H1 (cell line): ENCODE data around the gene NACA. TPM values are rescaled to one million over a fixed set of nuclear protein-coding genes. Genes with fewer than 3 reads are reported as not detected.

Experiments
- CTCF ChIA-PET: fragments of 300-600 bp; sonication (Branson Sonifier 250); formaldehyde crosslinking; loops from one replicate; lab custom pipeline; 2021; ENCODE audit not compliant: partially characterized antibody; lab: Charles Lee
- POLR2A ChIA-PET: fragments of 300-600 bp; sonication (Branson Sonifier 250); formaldehyde crosslinking; loops from one replicate; lab custom pipeline; 2021; ENCODE audit warnings: inconsistent platforms; ENCODE audit not compliant: partially characterized antibody; lab: Charles Lee
- DNase-seq, 2 experiments: peaks; one replicate each; pipeline versions ENCODE4 v3.0.0 to v3.0.0-alpha.2; 2010 to 2022; ENCODE audit warnings: low spot score in 2 of 2, low read depth in 1 of 2, mixed read lengths in 1 of 2
- FAIRE-seq: peaks from 2 replicates; lab custom pipeline; 2011; peaks lifted over from hg19 to GRCh38; lab: Jason Lieb, UNC
- H2AFZ ChIP-seq: 2 replicates; pipeline ENCODE4 v1.8.1; 2012; ENCODE audit warnings: low read length, inconsistent platforms
- H2AK5ac ChIP-seq: 2 replicates; pipeline ENCODE4 v1.6.1; 2013; ENCODE audit warnings: low read depth, low read length
- H2BK120ac ChIP-seq: replicated peaks from 2 replicates; pipeline ENCODE3; 2013; ENCODE audit warnings: low read depth, low read length, inconsistent platforms
- H2BK12ac ChIP-seq: 2 replicates; pipeline ENCODE4 v1.6.1; 2013; ENCODE audit warnings: low read depth, low read length
- H2BK15ac ChIP-seq: 2 replicates; pipeline ENCODE4 v1.6.1; 2013; ENCODE audit warnings: low read length
- H2BK20ac ChIP-seq: 2 replicates; pipeline ENCODE4 v1.6.1; 2013; ENCODE audit warnings: low read length
- H2BK5ac ChIP-seq: 2 replicates; pipeline ENCODE4 v1.6.1; 2013; ENCODE audit warnings: low read depth, low read length
- H3K14ac ChIP-seq: 2 replicates; pipeline ENCODE4 v1.6.1; 2013; ENCODE audit warnings: inconsistent platforms; ENCODE audit not compliant: insufficient read length
- H3K18ac ChIP-seq: 2 replicates; pipeline ENCODE4 v1.6.1; 2013; ENCODE audit warnings: low read length; ENCODE audit errors: extremely low read depth
- H3K23ac ChIP-seq: 2 replicates; pipeline ENCODE4 v1.6.1; 2013; ENCODE audit warnings: inconsistent platforms; ENCODE audit not compliant: insufficient read length
- H3K23me2 ChIP-seq: 2 replicates; pipeline ENCODE4 v1.6.1; 2013; ENCODE audit warnings: low read depth, low read length
- H3K27ac ChIP-seq: 2 replicates; pipeline ENCODE4 v1.6.1; 2011; ENCODE audit warnings: low read depth, low read length, inconsistent platforms
- H3K27me3 ChIP-seq, 4 experiments: replicated peaks in 1 of 4; 1 replicate in 1 of 4; 2 replicates in 3 of 4; pipeline versions ENCODE4 v1.6.1 to v1.8.1; 2011 to 2013; ENCODE audit warnings: low read length in 3 of 4, mild to moderate bottlenecking in 3 of 4, inconsistent platforms in 2 of 4, mixed read lengths in 2 of 4, moderate library complexity in 1 of 4; ENCODE audit not compliant: control insufficient read depth in 3 of 4, insufficient read depth in 3 of 4; ENCODE audit errors: extremely low read depth in 1 of 4
- H3K36me3 ChIP-seq, 4 experiments: 2 replicates each; pipeline versions ENCODE4 v1.6.1 to v1.8.1; 2011 to 2013; ENCODE audit warnings: mild to moderate bottlenecking in 4 of 4, low read length in 3 of 4, moderate library complexity in 2 of 4, control low read depth in 1 of 4, inconsistent platforms in 1 of 4; ENCODE audit not compliant: insufficient read depth in 4 of 4, control insufficient read depth in 2 of 4
- H3K4ac ChIP-seq: replicated peaks from 2 replicates; pipeline ENCODE3; 2013; ENCODE audit warnings: low read length, low read depth, mixed read lengths, inconsistent platforms; ENCODE audit not compliant: insufficient read length
- H3K4me1 ChIP-seq, 4 experiments: replicated peaks in 1 of 4; 1 replicate in 1 of 4; 2 replicates in 3 of 4; pipeline versions ENCODE4 v1.6.1 to v1.8.1; 2011 to 2013; ENCODE audit warnings: low read length in 3 of 4, inconsistent platforms in 2 of 4, mixed read lengths in 1 of 4; ENCODE audit not compliant: insufficient read depth in 4 of 4, control insufficient read depth in 3 of 4
- H3K4me2 ChIP-seq, 2 experiments: 2 replicates each; pipeline versions ENCODE4 v1.6.1 to v1.8.1; 2011 to 2013; ENCODE audit warnings: low read depth in 2 of 2, low read length in 2 of 2, control low read depth in 1 of 2, inconsistent platforms in 1 of 2, mild to moderate bottlenecking in 1 of 2; ENCODE audit not compliant: insufficient read depth in 1 of 2
- H3K4me3 ChIP-seq, 4 experiments: fragments of 200-600, 300-600 bp in 1 of 4; sonication (generic), shearing (Covaris generic), sonication (Bioruptor Twin) in 1 of 4; 2 replicates each; pipeline versions ENCODE4 v1.5.1 to v1.8.1; 2011 to 2016; ENCODE audit warnings: low read length in 4 of 4, low read depth in 3 of 4, control low read depth in 2 of 4, inconsistent platforms in 2 of 4, mild to moderate bottlenecking in 2 of 4, mixed read lengths in 1 of 4, moderate library complexity in 1 of 4; ENCODE audit not compliant: insufficient read depth in 2 of 4; ENCODE audit errors: extremely low read depth in 1 of 4
- H3K56ac ChIP-seq: replicated peaks from 2 replicates; pipeline ENCODE3; 2013; ENCODE audit warnings: low read depth, mild to moderate bottlenecking, mixed read lengths, low read length, inconsistent platforms; ENCODE audit not compliant: insufficient read length
- H3K79me1 ChIP-seq: 2 replicates; pipeline ENCODE4 v1.6.1; 2013; ENCODE audit warnings: low read depth, low read length, control low read depth
- H3K79me2 ChIP-seq, 2 experiments: 2 replicates each; pipeline versions ENCODE4 v1.6.1 to v1.8.1; 2012 to 2013; ENCODE audit warnings: low read length in 2 of 2, mild to moderate bottlenecking in 2 of 2, inconsistent platforms in 1 of 2; ENCODE audit not compliant: insufficient read depth in 2 of 2, control insufficient read depth in 1 of 2
- H3K9ac ChIP-seq, 4 experiments: replicated peaks in 1 of 4; 1 replicate in 1 of 4; 2 replicates in 3 of 4; pipeline versions ENCODE4 v1.6.1 to v1.8.1; 2011 to 2013; ENCODE audit warnings: low read depth in 3 of 4, low read length in 3 of 4, control low read depth in 2 of 4, mild to moderate bottlenecking in 2 of 4, moderate library complexity in 2 of 4, inconsistent platforms in 1 of 4; ENCODE audit errors: extremely low read depth in 1 of 4
- H3K9me3 ChIP-seq, 2 experiments: 2 replicates each; pipeline versions ENCODE4 v1.6.1 to v1.8.1; 2012 to 2013; ENCODE audit warnings: mild to moderate bottlenecking in 2 of 2, moderate library complexity in 2 of 2, control low read depth in 1 of 2, inconsistent platforms in 1 of 2, low read depth in 1 of 2, low read length in 1 of 2, mixed read lengths in 1 of 2; ENCODE audit not compliant: insufficient read depth in 2 of 2
- H4K20me1 ChIP-seq, 2 experiments: replicated peaks in 1 of 2; 2 replicates each; pipeline versions ENCODE3 to v1.8.1; 2011 to 2013; ENCODE audit warnings: inconsistent platforms in 2 of 2, low read length in 2 of 2, mild to moderate bottlenecking in 1 of 2; ENCODE audit not compliant: insufficient read depth in 2 of 2, control insufficient read depth in 1 of 2
- H4K5ac ChIP-seq: 2 replicates; pipeline ENCODE4 v1.6.1; 2013; ENCODE audit warnings: low read length, low read depth, mixed read lengths, inconsistent platforms; ENCODE audit not compliant: insufficient read length
- H4K8ac ChIP-seq: 2 replicates; pipeline ENCODE4 v1.8.0; 2013; ENCODE audit warnings: mild to moderate bottlenecking, moderate library complexity, low read length, inconsistent platforms; ENCODE audit not compliant: insufficient read depth; ENCODE audit errors: extremely low read depth
- H4K91ac ChIP-seq: replicated peaks from 2 replicates; pipeline ENCODE3; 2013; ENCODE audit warnings: low read length, mixed read lengths, inconsistent platforms; ENCODE audit not compliant: insufficient read length
- ATF2 ChIP-seq: IDR thresholded peaks from 2 replicates; pipeline ENCODE4 v1.6.1; 2012; ENCODE audit warnings: low read length, inconsistent platforms
- BCL11A ChIP-seq, 2 experiments: IDR thresholded peaks; one replicate each; pipeline ENCODE4 v1.6.1; 2011; ENCODE audit warnings: low read depth in 2 of 2, low read length in 2 of 2, mild to moderate bottlenecking in 2 of 2
- CBX8 ChIP-seq: fragments of 300-800, 300-1000 bp; sonication (generic); IDR thresholded peaks from 2 replicates; pipeline ENCODE4 v1.7.1; 2016; ENCODE audit warnings: low read depth, low read length, borderline replicate concordance
- HDAC2 ChIP-seq, 2 experiments: fragments of 300-600 bp in 1 of 2; sonication (generic) in 1 of 2; IDR thresholded peaks; 2 replicates each; pipeline ENCODE4 v1.6.1; 2011 to 2012; ENCODE audit warnings: low read depth in 2 of 2, low read length in 2 of 2, mild to moderate bottlenecking in 2 of 2, moderate library complexity in 2 of 2, borderline replicate concordance in 1 of 2, inconsistent platforms in 1 of 2
- HDAC6 ChIP-seq: IDR thresholded peaks from one replicate; pipeline ENCODE4 v1.7.1; 2012; ENCODE audit warnings: low read depth, mild to moderate bottlenecking, inconsistent platforms, low read length, moderate library complexity
- JUN ChIP-seq: IDR thresholded peaks from 2 replicates; pipeline ENCODE4 v1.6.1; 2011; ENCODE audit warnings: low read depth, mild to moderate bottlenecking, improper control_type of control experiment, low read length
- SP4 ChIP-seq: IDR thresholded peaks from 2 replicates; pipeline ENCODE4 v1.6.1; 2012; ENCODE audit warnings: low read length, inconsistent platforms
- WGBS, 2 experiments: shearing (Covaris generic) in 1 of 2; methylation state at CpG; one replicate each; pipeline versions ENCODE4 v1.1.6 to v1.1.7; 2013 to 2015; ENCODE audit warnings: low lambda C conversion rate in 2 of 2, mixed read lengths in 2 of 2, inconsistent platforms in 1 of 2, low coverage in 1 of 2, missing lambda C conversion rate in 1 of 2; ENCODE audit not compliant: insufficient replicate concordance in 2 of 2, insufficient coverage in 1 of 2, insufficient read length in 1 of 2; ENCODE audit errors: extremely low coverage in 1 of 2, missing lambda C conversion rate in 1 of 2; 5-methylcytosine and 5-hydroxymethylcytosine counted together
- polyA plus RNA-seq, 7 experiments: library from polyadenylated mRNA; depleted of rRNA in 3 of 7; stranded (reverse) in 5 of 7; unstranded in 2 of 7; fragments of >200 nt in 5 of 7; fragments of 200-250 nt in 2 of 7; gene quantifications; 1 replicate in 5 of 7; 2 replicates in 1 of 7; 4 replicates in 1 of 7; pipeline versions ENCODE4 v1.2.1 to v1.2.3, GENCODE V29; 2011 to 2013; ENCODE audit warnings: missing spikeins in 2 of 7, mixed read lengths in 2 of 7
- total RNA-seq: library from RNA; stranded (reverse); fragmentation: NEBNext Ultra II Directional; extraction: Animal tissue kit (Norgen Biotek cat#: 25700); gene quantifications from 2 replicates; pipeline ENCODE4 v1.2.1, GENCODE V29; 2021

Gene NACA
- total and polyA plus RNA-seq, 2 of the 8 experiments (the other 6 are each of a cell fraction or from before 2014, with no cell fraction given), result 511 to 1,063 TPM

DNA sequence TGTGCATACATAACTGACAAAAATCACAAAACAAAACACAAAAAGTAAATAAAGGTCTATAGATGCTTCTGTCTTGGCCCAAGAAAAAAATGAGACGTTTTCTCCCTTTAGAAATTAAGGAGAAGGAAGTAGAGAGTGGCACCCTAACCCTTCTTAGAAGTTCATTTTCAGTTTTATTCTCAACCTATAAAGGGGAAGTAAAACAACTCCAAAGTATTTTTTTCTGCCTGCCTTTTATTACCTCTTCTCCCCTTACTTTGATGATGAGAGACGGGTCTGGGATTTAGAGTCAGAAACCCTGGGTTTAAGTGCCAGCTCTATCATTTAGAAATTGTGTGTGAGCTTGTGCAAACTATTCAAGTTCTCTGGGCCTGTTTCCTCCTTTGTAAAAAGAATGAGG is 24.3 kb upstream of the NACA start:
- no peak overlapping the region for H2AFZ ChIP-seq
- H4K20me1 ChIP-seq, result peaks cover 0 to 3% of the 10 kb centered on the region in 2 experiments
- WGBS, 2 experiments, result 90% methylated on average over 2 of the region's 2 CpGs; no CpG with 5 or more reads in 1 of the 2 experiments
- TF ChIP-seq CBX8 (no peak), ATF2 (no peak), JUN (no peak), SP4 (no peak), HDAC2 (IDR thresholded peaks at IDR 0.05; ENCODE audit: borderline replicate concordance in 1 of 2, low read depth in 2 of 2, low read length in 2 of 2) (no peak), BCL11A (IDR thresholded peaks at IDR 0.05; ENCODE audit: low read depth in 2 of 2, low read length in 2 of 2) (no peak), HDAC6 (no peak)
- TF ChIP-seq, all 59 proteins: peak for 0
- H3K9me3 ChIP-seq, result no peaks in the 10 kb centered on the region
- H4K8ac ChIP-seq, result no peak overlapping the region
- DNase-seq, result no peak
- H3K4me1 ChIP-seq, result peaks cover 0 to 4% (median 0%) of the 10 kb centered on the region in 4 experiments; a peak in 2 of 7 replicates
- H3K4me3 ChIP-seq, result no peak overlapping the region
- ChIA-PET POLR2A (interaction anchor here (0.8 to 43.7 kb wide), 5 partner anchors 8 to 81 kb away, joined by 3 to 1406 read pairs (median 6); partner anchors contain the start of gene PTGES3), CTCF (interaction anchor here (1.0 to 1.2 kb wide), 2 partner anchors 18 to 254 kb away, joined by 4 to 5 read pairs; no protein-coding TSS in a partner anchor)
- H3K9ac ChIP-seq, result no peak overlapping the region
- no peak overlapping the region for H3K18ac ChIP-seq
- no peak overlapping the region for H4K91ac ChIP-seq
- H3K56ac ChIP-seq, result no peak overlapping the region
- H2BK20ac ChIP-seq, result no peak overlapping the region
- H3K36me3 ChIP-seq, result peaks cover 6 to 50% (median 31%) of the 10 kb centered on the region in 4 experiments
- H3K27ac ChIP-seq, result no peak overlapping the region
- no peak overlapping the region for H2BK5ac ChIP-seq
- H2BK15ac ChIP-seq, result no peak overlapping the region
- no peak for FAIRE-seq
- H3K4ac ChIP-seq, result no peak overlapping the region
- H2BK12ac ChIP-seq, result no peak overlapping the region
- H3K23me2 ChIP-seq, result peaks cover 7% of the 10 kb centered on the region
- no peak overlapping the region for H3K14ac ChIP-seq
- H4K5ac ChIP-seq, result no peak overlapping the region
- H3K4me2 ChIP-seq, result no peak overlapping the region
- peaks cover 0 to 10% of the 10 kb centered on the region in 2 experiments; a peak in 2 of 4 replicates for H3K79me2 ChIP-seq
- H3K23ac ChIP-seq, result no peak overlapping the region
- no peaks in the 10 kb centered on the region for H3K79me1 ChIP-seq
- H2BK120ac ChIP-seq, result no peak overlapping the region
- no peaks in the 10 kb centered on the region for H3K27me3 ChIP-seq
- no peak overlapping the region for H2AK5ac ChIP-seq
